GM15510 (cell line): ENCODE data around the gene ACADVL.

ENCODE experiments used
- POLR2A ChIP-seq: IDR thresholded peaks from 3 replicates; pipeline ENCODE4 v1.6.1; 2011; ENCODE audit warnings: borderline replicate concordance; ENCODE audit not compliant: insufficient read length; ENCODE audit errors: extremely low read depth

The ACADVL gene

GRCh38 chr17:7237761-7238419, 18.2 kb downstream of the ACADVL start:
- peak; percentile 57 for TF ChIP-seq POLR2A

GRCh38 chr17:7238420-7239090, 18.8 kb downstream of the ACADVL start:
- no peak for TF ChIP-seq POLR2A

GRCh38 chr17:7239091-7240027, 19.6 kb downstream of the ACADVL start, which contains the start of gene PHF23:
Gene PHF23, minus strand, starts transcription at chr17:7239457. Its CDS starts 178 bp downstream, at chr17:7239279.
- TF ChIP-seq POLR2A = peak; percentile 43

GRCh38 chr17:7240375-7240774, 20.6 kb downstream of the ACADVL start:
- no peak for TF ChIP-seq POLR2A

- no peak for TF ChIP-seq POLR2A
Measured at GRCh38 chr17:7241090-7241733, 21.5 kb downstream of the ACADVL start.

- TF ChIP-seq POLR2A = peak; percentile 43
Measured at GRCh38 chr17:7241783-7242716, 22.3 kb downstream of the ACADVL start, which contains the start of gene GABARAP. Gene GABARAP, minus strand, starts transcription at chr17:7242449. Its CDS starts 119 bp downstream, at chr17:7242330.

- peak; percentile 55 for TF ChIP-seq POLR2A
Measured at GRCh38 chr17:7242717-7243452, 23.1 kb downstream of the ACADVL start.

DNA sequence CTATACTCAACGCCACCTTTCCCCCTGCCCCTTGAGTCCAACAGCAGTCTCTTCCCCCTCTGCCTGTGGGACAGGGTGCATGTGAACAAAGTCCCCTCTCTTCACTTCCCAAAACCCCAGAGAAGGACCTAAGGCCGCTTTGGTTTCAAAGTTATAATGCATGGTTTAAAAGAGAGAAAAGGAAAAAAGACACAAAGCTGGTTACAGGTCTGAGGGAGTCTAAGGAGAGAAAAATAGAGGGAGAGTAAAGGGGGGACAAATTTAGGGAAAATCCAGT, 23.7 kb downstream of the ACADVL start:
- TF ChIP-seq POLR2A = no peak

DNA sequence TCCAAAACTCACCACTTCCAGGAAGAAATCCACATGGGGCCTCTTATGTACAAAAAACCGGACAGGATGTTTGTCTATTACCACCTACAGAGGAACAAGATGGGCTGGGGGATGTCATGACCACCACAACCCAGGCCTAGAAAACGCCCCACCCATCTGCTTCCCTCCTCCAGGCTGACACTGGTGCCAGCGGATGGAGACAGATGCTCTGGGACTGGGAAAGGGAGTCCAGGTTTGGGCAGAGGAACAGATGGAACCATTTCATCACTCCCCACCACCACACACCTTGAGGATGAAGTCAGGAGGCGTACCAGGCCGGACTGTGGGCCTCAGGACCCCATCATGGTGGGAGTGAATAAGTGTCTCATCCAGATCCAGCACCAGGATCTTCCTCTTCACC, 27.0 kb downstream of the ACADVL start:
- no peak for TF ChIP-seq POLR2A

DNA sequence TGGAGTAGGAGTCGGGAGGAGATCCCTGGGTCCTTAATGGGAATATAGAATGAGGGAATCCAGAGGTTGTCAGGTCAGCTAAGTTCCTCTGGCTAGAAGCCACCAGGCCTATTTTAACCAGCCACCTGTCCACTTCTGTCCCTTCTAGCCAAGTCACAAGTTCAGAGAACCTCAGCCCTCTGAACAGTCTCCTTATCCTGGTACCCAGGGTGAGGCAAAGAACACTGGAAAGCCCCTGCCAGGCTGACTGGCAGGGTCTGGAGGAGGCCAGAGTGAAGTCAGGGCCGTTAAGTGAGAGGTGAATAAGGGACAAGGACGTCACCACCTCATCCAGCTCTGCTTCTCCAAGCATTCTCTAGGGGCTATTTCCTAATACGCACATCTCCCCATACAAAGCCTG, 29.1 kb downstream of the ACADVL start:
- TF ChIP-seq POLR2A = no peak

- no peak for TF ChIP-seq POLR2A
Measured at GRCh38 chr17:7249214-7249613, 29.5 kb downstream of the ACADVL start.

DNA sequence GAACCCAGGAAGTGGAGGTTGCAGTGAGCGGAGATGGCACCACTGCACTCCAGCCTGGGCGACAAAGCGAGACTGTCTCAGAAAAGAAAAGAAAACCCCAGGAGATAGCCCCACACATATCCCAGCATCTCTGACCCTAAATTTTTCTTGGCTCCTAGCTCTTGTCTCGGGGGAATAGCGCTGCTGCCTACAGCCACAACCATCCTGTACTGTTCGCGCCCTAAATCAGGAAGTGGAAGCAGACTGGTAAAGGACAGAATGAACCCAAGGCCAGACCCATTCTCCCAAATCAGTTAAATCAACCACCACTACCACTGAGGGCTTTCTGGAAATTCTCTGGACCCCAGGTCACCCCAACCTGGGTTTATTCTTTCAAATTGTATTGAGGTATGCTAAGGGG, 30.1 kb downstream of the ACADVL start:
- no peak for TF ChIP-seq POLR2A

DNA sequence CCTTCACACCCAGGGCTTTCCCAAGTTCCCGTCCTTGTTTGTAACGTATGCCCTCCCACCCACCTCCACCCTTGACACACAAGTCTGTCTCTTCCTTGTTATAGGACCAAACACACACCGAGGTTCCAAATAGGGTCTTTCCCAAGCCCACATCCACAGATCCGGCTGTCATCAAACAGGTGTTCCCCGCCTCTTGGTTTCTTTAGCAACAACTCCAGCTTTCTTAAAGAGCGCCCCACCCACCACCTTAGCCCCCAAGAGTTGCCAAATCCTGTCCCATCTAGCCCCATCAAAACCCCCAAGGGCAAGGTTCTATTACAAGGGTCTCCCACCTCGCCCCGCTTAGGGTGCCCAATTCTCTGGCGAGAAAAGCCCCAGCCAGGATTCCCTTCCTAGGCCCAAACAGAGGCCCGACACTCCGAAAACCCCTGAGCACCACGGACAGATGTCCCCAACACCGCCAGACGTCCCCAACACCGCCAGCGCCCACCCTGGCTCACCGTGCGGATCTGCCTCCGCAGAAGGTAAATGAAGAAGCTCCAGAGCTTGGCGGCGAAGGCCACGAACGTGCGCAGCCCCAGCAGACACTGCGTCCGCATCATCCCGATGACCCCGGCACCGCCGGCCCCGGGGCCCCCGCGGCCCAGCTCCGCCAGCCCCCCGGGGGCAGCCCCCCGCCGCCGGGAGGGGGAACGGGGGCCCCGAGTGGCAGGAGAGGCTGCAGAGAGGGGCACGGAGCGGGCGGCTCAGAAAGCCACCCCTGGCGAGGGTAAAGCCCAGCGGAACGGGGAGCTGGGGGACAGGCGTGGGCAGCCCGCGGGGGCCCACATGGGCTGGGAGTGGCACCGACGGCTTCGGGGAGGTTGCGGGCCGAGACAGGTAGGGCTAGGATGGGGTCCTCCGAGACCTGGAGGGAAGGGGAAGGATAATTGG, 31.2 kb downstream of the ACADVL start:
- no peak for TF ChIP-seq POLR2A

GRCh38 chr17:7251661-7252175, 32.0 kb downstream of the ACADVL start, which contains the start of gene CTDNEP1:
Gene CTDNEP1, minus strand, starts transcription at chr17:7251734. Its CDS starts 438 bp downstream, at chr17:7251296.
- TF ChIP-seq POLR2A = peak; percentile 54
